NCI-H2227 treated with DMSO at 0.1 percent for 48 hours (cell line): ENCODE data around the gene GCN1.

Source experiments
- DNase-seq: peaks from one replicate; lab custom pipeline; 2025; lab: John Stamatoyannopoulos, UW

Gene GCN1

DNA sequence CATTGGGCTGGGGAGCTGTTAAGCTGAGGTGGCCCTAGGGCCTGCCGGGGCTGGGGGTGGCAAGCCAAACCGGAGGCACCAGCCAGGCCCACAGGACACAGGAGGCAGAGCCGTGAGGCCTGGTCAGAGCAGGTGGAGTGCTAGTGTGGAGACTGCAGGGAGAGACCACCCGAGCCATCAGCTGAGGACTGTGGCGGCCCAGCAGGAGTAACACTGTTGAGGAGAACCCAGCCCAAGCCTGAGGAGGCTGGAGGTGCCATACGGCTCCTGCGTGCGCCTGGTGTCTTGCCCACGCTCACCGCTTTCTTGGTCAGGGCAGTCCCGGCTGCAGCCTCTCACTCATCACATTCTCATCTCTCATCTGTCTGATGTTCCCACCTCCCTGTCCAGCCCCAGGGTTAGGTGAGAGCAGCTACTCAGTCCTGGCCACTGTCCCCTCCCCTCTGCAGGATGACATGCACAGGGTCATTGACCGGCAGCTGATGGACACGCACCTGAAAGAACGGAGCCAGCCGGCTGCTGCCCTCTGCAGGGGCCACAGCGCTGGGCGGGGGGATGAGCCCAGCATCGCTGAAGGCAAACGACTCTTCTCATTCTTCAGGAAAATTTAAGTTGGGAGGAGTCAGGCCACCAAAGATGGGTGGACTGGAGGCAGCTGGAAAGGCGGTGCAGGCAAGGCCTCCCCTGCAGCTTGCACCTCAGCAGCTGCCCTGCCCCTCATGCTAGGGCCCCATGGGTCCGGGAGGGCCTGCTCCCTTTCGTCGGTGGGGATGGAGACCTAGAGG lies 101.8 kb downstream of the GCN1 start:
- DNase-seq = no peak

DNA sequence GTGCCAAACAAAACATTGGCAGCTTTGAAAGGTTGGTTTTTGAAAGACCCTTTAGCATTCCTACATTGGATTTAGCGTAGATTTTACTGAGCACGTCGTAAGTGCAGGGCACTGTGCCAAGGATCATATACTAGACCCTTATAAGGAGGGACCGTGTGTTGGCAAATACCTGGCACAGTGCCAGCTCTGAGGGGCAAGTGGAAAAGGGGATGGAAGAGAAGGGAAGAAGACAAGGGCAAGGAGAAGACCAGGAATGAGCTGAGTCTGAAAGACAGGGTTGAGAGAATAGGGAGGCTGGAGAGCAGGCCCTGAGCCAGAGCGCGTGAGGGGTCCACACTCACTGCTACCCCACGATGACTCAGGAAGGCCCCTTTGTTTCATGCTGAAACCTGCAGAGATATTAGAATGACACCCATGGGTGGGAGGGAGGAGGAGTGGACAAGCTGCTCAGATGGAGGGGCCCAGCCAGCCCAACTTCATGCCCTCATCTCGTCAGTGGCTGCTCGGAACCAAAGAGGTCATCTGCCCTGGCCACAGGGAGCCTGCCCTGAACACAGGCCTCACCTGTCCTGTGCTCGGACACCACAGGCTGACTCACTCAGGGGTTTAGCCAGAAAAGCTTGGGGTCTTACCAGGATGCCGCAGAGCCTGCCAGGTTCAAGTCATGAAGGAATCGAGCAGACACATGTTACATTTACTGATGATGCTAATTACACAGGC lies 103.0 kb downstream of the GCN1 start:
- DNase-seq = peak; percentile 11

DNA sequence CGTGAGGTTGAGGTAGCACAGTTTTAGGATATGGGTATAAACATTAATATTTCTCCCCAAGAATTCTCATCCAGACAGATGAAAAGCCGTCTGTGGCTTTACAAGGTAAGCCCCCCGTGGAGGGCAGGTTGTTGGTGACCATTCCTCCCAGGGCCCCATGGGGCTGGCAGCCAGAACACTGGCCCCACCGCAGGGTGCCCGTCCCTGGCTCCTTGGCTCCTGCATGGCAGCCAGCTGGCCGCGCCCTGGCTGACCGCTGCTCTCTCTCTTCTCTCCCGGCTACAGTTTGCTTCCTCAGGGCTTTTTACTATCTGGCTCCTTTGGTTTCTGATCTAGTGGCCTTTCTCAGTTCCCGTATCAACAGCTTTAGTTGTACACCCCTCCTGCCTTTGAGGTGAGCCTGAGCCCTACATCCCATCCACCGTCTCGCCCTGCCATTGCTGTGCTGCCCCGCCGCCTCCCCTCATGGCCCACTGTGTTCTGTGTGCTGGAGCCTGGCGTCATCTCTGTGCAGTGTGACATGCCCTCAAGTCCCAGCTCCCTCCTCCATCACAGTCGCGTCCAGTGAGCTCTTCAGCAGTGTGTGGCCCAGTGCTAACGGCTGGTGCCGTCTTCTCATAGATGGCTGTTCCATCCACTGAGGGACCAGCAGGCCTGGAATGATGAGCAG lies 103.8 kb downstream of the GCN1 start:
- no peak for DNase-seq

DNA sequence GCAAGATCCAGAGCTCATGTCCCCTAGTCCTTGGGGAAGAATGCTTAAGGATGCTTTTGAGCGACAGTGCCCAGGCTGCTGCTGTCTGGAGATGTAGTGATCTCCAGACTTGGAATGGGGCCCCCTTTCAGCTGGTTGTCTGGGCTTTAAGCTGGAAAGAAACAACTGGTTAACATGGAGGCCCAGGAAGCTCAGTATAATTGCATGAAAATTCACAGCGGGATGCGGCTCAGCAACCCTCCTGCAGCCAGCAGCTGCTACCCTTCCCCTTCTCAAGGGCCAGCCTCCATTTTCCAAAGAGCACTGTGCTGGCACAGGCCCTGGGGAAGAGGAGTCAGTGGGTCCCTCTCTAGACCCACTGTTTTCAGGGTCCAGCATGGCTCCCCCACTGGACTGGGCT lies 104.3 kb downstream of the GCN1 start:
- DNase-seq = no peak

DNA sequence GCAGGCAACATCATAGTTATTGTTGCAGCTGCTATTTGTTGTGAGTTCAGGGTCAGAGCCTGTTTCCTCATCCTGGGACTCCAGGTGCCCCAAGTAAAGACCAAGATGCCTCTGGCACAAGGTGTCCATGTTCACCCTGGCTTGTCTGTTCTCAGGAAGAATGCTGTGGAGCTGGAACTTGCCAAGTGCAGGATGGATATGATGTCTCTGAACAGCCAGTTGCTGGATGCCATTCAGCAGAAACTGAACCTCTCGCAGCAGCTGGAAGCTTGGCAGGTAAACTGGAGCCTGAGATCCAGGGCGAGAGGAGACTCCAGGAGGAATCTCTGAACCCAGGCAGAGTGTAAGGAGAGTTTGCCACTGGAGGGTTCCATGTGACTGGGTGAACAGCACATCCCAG lies 104.7 kb downstream of the GCN1 start:
- no peak for DNase-seq

DNA sequence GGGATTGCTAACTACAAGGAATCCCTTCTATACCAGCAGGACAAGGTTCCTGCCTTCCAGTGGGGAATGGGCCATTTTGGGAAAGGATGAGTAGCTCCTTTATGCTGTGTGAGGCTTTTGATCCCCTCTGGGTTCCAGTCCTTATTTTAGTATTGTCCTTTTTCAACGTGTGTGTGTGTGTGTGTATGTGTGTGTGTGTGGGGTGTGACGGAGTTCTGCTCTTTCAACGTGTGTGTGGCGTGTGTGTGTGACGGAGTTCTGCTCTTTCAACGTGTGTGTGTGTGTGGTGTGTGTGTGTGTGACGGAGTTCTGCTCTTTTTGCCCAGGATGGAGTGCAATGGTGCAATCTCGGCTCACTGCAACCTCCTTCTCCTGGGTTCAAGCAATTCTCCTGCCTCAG lies 105.4 kb downstream of the GCN1 start:
- no peak for DNase-seq

DNA sequence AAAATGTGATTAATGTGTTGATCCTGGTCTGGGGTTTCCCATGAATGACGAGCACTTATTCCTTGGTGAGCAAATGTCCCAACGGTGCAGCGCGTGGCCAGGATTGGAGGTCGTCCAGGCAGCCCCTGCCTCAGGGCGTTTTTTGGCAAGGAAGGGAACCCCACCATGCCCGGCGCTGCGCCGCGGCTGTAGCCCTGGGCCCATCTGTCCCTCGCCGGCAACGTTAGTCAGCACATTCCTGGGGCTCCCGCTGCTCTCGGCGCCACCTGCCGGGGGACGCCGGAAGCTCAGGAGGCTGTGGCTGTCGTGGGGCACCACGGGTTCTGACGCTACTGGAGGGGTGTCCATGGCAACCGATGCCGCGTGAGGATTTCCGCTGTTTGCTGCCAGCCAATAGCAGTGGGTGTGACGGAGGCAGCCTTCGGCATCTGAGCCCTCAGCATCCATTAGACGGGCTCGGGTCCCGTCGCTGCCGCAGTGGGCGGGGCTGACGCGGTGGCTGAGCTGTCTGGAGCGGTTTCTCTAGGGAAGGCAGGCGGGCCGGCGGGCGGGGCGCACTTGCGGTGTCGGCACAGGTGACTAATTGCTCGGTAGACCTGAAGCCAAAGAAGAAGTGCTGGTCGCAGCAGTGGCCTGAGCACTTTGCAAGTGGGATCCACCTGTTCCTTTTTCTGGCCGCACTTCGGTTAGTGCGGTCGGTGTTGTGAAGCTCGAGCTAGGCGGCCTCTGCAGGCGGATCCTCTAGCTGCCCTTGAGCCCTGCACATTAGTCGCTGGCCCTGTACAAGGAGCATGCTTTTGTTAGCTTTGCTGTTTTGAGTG lies 107.5 kb downstream of the GCN1 start:
- peak; percentile 98 for DNase-seq

DNA sequence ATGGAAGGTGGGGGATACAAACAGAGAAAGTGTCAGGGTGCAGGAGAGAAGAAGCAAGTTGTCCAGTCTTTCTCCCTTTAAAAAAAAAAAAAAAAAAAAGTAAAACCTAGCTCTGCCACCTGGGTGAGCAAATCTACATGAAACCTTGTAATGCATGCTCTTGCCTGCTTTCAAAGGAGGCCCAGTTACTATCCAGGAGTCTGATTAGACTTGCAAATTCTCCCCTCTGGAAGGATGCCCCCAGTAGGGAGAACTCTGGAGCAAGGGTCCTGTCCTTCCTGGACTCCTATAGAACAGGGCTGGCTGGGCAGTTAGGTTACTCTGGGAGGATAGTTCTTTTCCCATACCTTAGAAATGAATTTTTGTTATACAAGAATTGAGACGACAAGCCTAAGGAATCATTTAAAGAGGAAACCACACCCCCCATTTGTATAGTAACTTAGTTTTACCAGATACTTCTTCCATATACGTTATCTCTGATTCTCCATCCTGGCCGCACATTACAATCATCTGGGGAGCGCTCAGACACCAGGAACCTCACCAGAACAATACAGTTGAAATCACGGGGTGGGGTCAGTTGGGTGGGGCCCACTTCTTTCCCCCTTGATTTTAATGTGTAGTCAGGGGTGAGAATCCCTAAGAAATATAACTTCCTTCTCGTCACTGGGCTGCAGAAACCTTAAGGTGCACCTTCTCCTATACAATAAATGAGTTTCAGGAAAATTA lies 108.4 kb downstream of the GCN1 start:
- DNase-seq = no peak

DNA sequence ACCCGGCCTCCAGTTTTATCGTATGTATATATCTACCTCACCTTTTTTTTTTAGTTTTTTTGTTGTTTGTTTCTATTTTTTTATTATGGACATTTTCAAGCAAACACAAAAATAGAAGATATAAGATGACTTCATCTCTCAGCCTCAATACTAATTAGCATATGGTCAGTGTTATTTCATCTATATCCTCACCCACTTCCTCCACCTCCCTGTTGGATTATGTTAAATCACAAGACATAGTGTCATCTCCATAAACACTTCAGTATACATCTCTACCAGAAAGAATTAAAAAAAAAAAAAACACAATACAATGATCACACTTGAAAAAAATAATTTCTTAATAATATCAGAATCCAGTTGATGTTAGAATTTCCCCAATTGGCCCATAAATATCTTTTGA lies 112.9 kb downstream of the GCN1 start:
- DNase-seq = no peak

DNA sequence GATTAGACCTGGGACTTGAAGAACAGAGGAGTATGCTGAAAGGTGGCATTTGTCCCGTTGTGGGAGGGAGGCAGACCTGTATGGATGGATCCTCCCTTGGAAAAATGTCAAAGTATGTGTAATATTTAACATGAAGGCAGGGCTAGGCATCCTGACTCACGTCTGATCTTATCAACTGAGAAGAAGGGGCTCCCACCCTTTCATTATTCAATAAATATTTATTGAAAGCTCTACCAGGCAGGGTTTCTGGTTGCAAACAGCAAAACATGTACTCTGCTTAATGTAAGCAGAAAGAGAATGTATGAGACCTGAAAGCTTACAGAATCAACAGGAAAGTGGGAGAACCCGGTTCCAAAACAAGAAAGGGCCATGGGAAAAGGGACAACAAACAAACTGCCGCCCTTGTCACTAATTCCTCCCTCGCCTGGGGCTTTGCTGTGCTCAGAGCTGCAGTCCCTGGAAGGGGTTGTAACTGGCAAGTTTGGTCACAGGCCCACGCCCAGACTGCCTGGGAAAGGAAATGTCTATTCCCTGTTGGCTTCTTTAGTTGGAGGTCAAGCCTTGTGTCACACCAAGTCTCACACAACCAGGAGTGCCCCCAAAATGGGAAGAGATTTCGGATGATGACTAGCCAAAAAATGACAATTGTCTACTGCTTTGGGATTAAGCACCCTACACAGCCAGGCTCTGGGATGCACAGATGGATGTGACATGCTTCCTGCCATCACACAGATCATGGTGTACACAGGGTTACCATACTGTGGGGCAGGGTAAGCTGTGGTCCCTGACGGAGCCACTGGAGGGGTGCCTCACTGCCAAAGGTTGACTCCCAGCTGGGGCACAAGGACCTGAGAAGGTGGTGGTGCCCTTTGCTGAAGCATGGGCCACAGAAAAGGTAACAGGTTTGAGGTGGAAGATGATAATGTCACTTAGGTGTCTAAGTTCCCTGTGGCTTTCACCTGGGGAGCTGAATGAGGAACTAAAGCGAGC lies 114.8 kb downstream of the GCN1 start:
- DNase-seq = no peak

DNA sequence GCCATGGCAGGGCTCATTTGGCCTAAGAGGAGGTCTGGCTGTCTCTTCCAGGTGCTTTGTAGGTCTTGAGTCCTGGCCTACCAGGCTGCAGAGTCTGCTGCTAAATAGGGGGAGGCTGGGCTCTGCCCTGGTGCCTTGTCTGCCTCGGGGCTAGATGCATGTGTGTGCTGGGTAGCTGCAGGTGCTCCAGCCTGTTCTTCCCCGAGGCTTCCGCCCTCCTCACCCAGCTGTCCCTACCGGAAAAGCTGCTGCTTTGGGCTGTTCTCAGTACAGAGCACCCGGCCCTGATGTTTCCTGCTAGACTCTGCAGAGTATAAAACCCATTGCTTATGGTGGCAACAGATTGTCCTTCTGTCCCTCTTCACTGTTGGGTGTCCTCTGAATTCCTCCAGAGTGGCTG lies 115.6 kb downstream of the GCN1 start:
- no peak for DNase-seq

DNA sequence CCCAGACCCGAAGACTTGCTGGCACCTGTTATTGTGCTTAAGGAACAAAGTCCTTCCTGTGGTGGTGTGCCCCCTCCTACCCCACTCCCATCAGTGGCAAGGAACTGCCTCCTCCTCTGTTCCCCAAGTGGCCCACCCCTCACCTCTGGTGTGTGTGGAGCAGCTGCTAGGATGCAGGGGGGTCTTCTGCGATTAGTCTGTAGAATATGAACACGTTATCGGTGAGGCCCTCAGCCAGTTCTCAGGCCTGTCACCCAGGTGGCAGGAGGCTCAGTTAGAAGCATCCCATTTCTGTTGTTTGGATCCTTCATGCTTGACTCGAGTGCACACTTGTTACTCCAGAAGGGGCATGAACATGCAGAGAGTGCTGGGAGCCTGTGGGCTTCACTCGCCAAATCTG lies 117.3 kb downstream of the GCN1 start:
- no peak for DNase-seq
